Osteoblast (primary cell): Measurements from ENCODE around the gene LRRC10. TPM values are rescaled to one million over a fixed set of nuclear protein-coding genes. Genes with fewer than 3 reads are reported as not detected.

ENCODE experiments used
- DNase-seq: peaks from one replicate; pipeline ENCODE4 v3.0.0; 2011; ENCODE audit warnings: low spot score, mixed read lengths; ENCODE audit not compliant: insufficient read length; ENCODE audit errors: missing footprints
- H2AFZ ChIP-seq: 2 replicates; pipeline ENCODE4 v1.6.0; 2011; ENCODE audit warnings: mild to moderate bottlenecking, low read length
- H3K27ac ChIP-seq: 2 replicates; pipeline ENCODE4 v1.5.1; 2011; ENCODE audit warnings: mild to moderate bottlenecking, low read depth, low read length, moderate library complexity
- H3K27me3 ChIP-seq: 2 replicates; pipeline ENCODE4 v1.6.0; 2012; ENCODE audit warnings: mild to moderate bottlenecking, control low read depth, inconsistent platforms, low read length, moderate library complexity; ENCODE audit not compliant: insufficient read depth
- H3K36me3 ChIP-seq: 2 replicates; pipeline ENCODE4 v1.5.1; 2011; ENCODE audit warnings: mild to moderate bottlenecking, low read length, control low read depth, moderate library complexity; ENCODE audit not compliant: insufficient read depth
- H3K4me1 ChIP-seq: 2 replicates; pipeline ENCODE4 v1.5.1; 2011; ENCODE audit warnings: mild to moderate bottlenecking, low read length, control low read depth, moderate library complexity; ENCODE audit not compliant: insufficient read depth
- H3K4me2 ChIP-seq: 2 replicates; pipeline ENCODE4 v1.6.0; 2011; ENCODE audit warnings: mild to moderate bottlenecking, low read length; ENCODE audit not compliant: insufficient read depth
- H3K4me3 ChIP-seq: fragments of 200-600 bp; sonication (generic); 3 replicates; pipeline ENCODE4 v1.5.1; 2012; ENCODE audit warnings: mild to moderate bottlenecking, low read length, inconsistent platforms; ENCODE audit not compliant: insufficient read depth
- H3K79me2 ChIP-seq: 2 replicates; pipeline ENCODE4 v1.6.0; 2012; ENCODE audit warnings: mild to moderate bottlenecking, low read length, control low read depth, inconsistent platforms; ENCODE audit not compliant: insufficient read depth
- H3K9me3 ChIP-seq: 2 replicates; pipeline ENCODE4 v1.5.1; 2011; ENCODE audit warnings: low read depth, low read length, control low read depth
- H4K20me1 ChIP-seq: 2 replicates; pipeline ENCODE4 v1.6.0; 2012; ENCODE audit warnings: mild to moderate bottlenecking, low read length, control low read depth; ENCODE audit not compliant: insufficient read depth
- small RNA-seq: library from RNA; depleted of rRNA; stranded (forward); fragments of <200 nt; gene quantifications from one replicate; pipeline ENCODE3, GENCODE V24; 2012
- total RNA-seq: library from RNA; depleted of rRNA; stranded (reverse); fragments of >200 nt; gene quantifications from 2 replicates; pipeline ENCODE4 v1.2.3, GENCODE V29; 2012
- TF ChIP-seq, protein P1 (sequence below): IDR thresholded peaks from 2 replicates; pipeline ENCODE4 v1.5.1; 2011; ENCODE audit warnings: mild to moderate bottlenecking, low read depth, low read length, moderate library complexity; ENCODE audit errors: extremely low read depth

Gene LRRC10
- total RNA-seq, 1 donor: not detected

DNA sequence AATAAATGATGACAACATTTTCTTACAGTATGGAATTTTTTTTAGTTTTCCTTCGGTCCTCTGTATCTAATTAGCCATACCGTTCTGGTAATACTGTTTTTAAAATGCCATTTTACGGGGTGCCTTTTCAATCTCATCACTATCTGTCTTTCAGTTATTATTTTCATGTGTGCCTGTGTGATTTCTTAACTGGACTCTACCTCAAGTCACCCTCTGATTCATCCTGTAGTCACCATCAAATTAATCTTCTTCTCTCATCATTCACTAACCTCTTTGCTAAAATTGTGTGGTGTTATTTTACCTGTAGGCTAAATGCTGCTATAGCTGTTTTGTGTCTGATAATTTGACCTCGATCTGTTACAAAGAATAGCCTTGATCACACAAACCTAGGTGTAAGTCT, 41.5 kb downstream of the LRRC10 start:
- no peaks in the 10 kb centered on the region for H3K27me3 ChIP-seq
- peaks cover 29% of the 10 kb centered on the region for H3K36me3 ChIP-seq
- peak overlapping the region; percentile 85 for H3K27ac ChIP-seq
- H3K79me2 ChIP-seq: peaks cover 19% of the 10 kb centered on the region
- no peak overlapping the region for H2AFZ ChIP-seq
- H3K4me2 ChIP-seq: peak overlapping the region; percentile 57
- no peaks in the 10 kb centered on the region for H3K9me3 ChIP-seq
- peak; percentile 81 for DNase-seq
- peaks cover 3% of the 10 kb centered on the region for H4K20me1 ChIP-seq
- TF ChIP-seq, protein P1, sequence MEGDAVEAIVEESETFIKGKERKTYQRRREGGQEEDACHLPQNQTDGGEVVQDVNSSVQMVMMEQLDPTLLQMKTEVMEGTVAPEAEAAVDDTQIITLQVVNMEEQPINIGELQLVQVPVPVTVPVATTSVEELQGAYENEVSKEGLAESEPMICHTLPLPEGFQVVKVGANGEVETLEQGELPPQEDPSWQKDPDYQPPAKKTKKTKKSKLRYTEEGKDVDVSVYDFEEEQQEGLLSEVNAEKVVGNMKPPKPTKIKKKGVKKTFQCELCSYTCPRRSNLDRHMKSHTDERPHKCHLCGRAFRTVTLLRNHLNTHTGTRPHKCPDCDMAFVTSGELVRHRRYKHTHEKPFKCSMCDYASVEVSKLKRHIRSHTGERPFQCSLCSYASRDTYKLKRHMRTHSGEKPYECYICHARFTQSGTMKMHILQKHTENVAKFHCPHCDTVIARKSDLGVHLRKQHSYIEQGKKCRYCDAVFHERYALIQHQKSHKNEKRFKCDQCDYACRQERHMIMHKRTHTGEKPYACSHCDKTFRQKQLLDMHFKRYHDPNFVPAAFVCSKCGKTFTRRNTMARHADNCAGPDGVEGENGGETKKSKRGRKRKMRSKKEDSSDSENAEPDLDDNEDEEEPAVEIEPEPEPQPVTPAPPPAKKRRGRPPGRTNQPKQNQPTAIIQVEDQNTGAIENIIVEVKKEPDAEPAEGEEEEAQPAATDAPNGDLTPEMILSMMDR: no peak
- H3K4me3 ChIP-seq: no peak overlapping the region
- H3K4me1 ChIP-seq: peaks cover 21% of the 10 kb centered on the region

DNA sequence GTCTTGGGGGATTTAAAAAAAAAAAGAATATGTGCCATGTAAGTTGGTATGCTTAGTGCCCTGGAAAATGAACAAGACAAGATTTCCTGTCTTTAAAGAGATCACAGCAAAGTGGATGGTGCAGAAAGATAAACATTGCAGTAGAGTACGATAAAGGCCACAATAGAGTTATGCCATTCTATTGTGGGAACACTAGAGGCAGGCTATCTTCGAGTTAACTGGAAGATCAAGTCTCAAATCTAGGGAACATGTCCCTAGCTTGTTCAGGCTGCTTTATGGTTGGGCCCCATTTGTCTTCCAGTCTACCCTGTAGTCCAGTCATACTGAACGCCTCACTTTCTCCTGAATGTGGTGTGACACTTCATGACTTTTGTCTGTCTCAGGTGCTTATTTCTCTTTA, 44.1 kb downstream of the LRRC10 start:
- Histone ChIP-seq H3K4me3 (no peak overlapping the region), H3K27me3 (no peaks in the 10 kb centered on the region), H4K20me1 (peaks cover 7% of the 10 kb centered on the region), H3K4me2 (no peak overlapping the region), H3K79me2 (peaks cover 20% of the 10 kb centered on the region), H3K4me1 (peaks cover 21% of the 10 kb centered on the region), H3K9me3 (no peaks in the 10 kb centered on the region), H3K27ac (no peak overlapping the region), H2AFZ (no peak overlapping the region), H3K36me3 (peaks cover 20% of the 10 kb centered on the region)
- TF ChIP-seq, protein P1: no peak
- no peak for DNase-seq

DNA sequence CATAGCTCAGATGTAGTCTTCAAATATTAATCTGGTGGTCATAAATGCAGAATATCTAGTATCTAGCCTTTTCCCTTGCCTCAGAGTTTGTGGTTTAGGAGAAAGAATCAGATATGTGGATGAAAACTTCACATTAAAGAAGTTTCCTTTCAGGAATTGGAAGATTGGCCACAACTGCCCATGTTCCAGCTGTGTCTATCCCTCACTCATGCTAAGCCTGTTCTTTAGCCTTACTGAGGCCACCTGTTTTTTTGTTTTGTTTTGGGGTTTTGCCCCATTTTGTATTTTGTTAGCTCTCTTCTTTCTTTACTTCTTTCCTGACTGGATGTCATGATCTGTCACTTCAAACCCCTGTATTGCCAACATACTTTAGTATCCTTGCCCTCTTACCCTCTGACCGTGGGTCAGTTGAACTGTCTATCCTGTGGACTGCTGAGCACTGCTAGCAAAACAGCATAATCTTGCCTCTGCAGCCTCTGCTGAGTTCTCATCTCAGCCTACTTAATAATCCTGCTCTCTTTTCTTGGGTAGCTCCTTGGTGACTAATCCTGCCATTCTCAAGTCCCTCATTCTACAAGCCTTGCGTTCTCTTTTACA, 47.4 kb downstream of the LRRC10 start:
- no peaks in the 10 kb centered on the region for H3K4me1 ChIP-seq
- no peak overlapping the region for H3K4me3 ChIP-seq
- no peak overlapping the region for H3K4me2 ChIP-seq
- no peak overlapping the region for H2AFZ ChIP-seq
- H3K27me3 ChIP-seq: no peaks in the 10 kb centered on the region
- H3K9me3 ChIP-seq: no peaks in the 10 kb centered on the region
- H3K36me3 ChIP-seq: peaks cover 16% of the 10 kb centered on the region
- H4K20me1 ChIP-seq: peaks cover 18% of the 10 kb centered on the region
- TF ChIP-seq, protein P1: no peak
- H3K27ac ChIP-seq: no peak overlapping the region
- peaks cover 45% of the 10 kb centered on the region for H3K79me2 ChIP-seq
- DNase-seq: no peak

Small RNA genes within 50 kb of the gene (small RNA-seq; reads per million reads assigned to genes)
- not detected for gene MIR3913-1

Other genes starting within 250 kb of the LRRC10 start
- gene FRS2, start 140.5 kb downstream of the LRRC10 start, total RNA-seq: 64.4 and 64.8 TPM in 2 replicates
- gene CCT2, start 25.4 kb downstream of the LRRC10 start, total RNA-seq: 187 and 210 TPM in 2 replicates
- under 0.01 TPM in 1 of 2 replicates, not detected in the other for gene BEST3, start 88.4 kb upstream of the LRRC10 start, total RNA-seq
- gene RAB3IP, start 128.0 kb upstream of the LRRC10 start, total RNA-seq: 13.3 and 13.4 TPM in 2 replicates
- not detected in 2 replicates for gene MYRFL, start 214.3 kb upstream of the LRRC10 start, total RNA-seq